HepG2 (cell line): ENCODE data around the gene C10orf67. TPM values are rescaled to one million over a fixed set of nuclear protein-coding genes. Genes with fewer than 3 reads are reported as not detected.

Experiments
- ELF3 ChIP-seq: IDR thresholded peaks from 2 replicates; pipeline ENCODE4 v1.6.1; 2016; ENCODE audit warnings: missing genetic modification reagents, missing compliant biosample characterization
- FOXP4 ChIP-seq: sonication (generic); formaldehyde crosslinking; IDR thresholded peaks from 2 replicates; pipeline ENCODE4 v1.4.0; 2020; ENCODE audit warnings: missing genetic modification reagents
- HMGXB3 ChIP-seq: sonication (generic); formaldehyde crosslinking; IDR thresholded peaks from 2 replicates; pipeline ENCODE4 v1.4.0; 2020; ENCODE audit warnings: missing genetic modification reagents, borderline replicate concordance
- SOX13 ChIP-seq, 3 experiments: fragments of 450-650 bp in 1 of 3; sonication (generic) in 1 of 3; formaldehyde crosslinking in 1 of 3; IDR thresholded peaks in 2 of 3; conservative IDR thresholded peaks in 1 of 3; 2 replicates each; pipeline versions ENCODE4 v1.5.0 to v1.6.1; 2016 to 2020; ENCODE audit warnings: antibody characterized with exemption in 1 of 3, mild to moderate bottlenecking in 1 of 3, missing compliant biosample characterization in 1 of 3, missing genetic modification reagents in 1 of 3, moderate library complexity in 1 of 3
- ZNF616 ChIP-seq: sonication (generic); formaldehyde crosslinking; IDR thresholded peaks from 2 replicates; pipeline ENCODE4 v1.5.0; 2020; ENCODE audit warnings: low read depth, mild to moderate bottlenecking, missing genetic modification reagents
- polyA plus RNA-seq, 8 experiments: library from polyadenylated mRNA; depleted of rRNA in 3 of 8; stranded (reverse) in 7 of 8; unstranded in 1 of 8; fragments of >200 nt; fragmentation: Illumina TruSeq in 4 of 8; extraction: Trizol in 4 of 8; gene quantifications; 2 replicates each; pipeline versions ENCODE4 v1.2.1 to v1.2.3, GENCODE V29; 2011 to 2016; ENCODE audit warnings: low read depth in 4 of 8, missing spikeins in 1 of 8, mixed read lengths in 1 of 8; ENCODE audit not compliant: insufficient read depth in 1 of 8
- total RNA-seq, 5 experiments: library from RNA; depleted of rRNA; stranded (reverse); fragments of >200 nt; fragmentation: Illumina TruSeq; extraction: Trizol; gene quantifications; 2 replicates each; pipeline ENCODE4 v1.2.3, GENCODE V29; 2016; ENCODE audit warnings: low read depth in 1 of 5
- TF ChIP-seq, protein P1 (sequence below): sonication (generic); formaldehyde crosslinking; IDR thresholded peaks from 2 replicates; pipeline ENCODE4 v1.4.0; 2020; ENCODE audit warnings: missing genetic modification reagents
- TF ChIP-seq, protein P2 (sequence below), 2 experiments: fragments of 450-650 bp in 1 of 2; sonication (generic) in 1 of 2; formaldehyde crosslinking in 1 of 2; IDR thresholded peaks; 2 replicates each; pipeline versions ENCODE4 v1.6.1 to v1.8.0; 2016 to 2022; ENCODE audit warnings: antibody characterized with exemption in 1 of 2, mild to moderate bottlenecking in 1 of 2, missing genetic modification reagents in 1 of 2

The C10orf67 gene
- total and polyA plus RNA-seq, 2 of the 13 experiments (the other 11 are each of a cell fraction or from before 2014, with no cell fraction given), result not detected

GRCh38 chr10:23345861-23346260, 1.3 kb upstream of the C10orf67 start (continued):
- TF ChIP-seq FOXP4 (CRISPR knock-in tag) (peak; percentile 51; the same call in 1 of the 2 replicates), ZNF616 (CRISPR knock-in tag) (no peak), HMGXB3 (CRISPR knock-in tag) (no peak), SOX13 (IDR thresholded peaks at IDR 0.05) (no peak), SOX13 (CRISPR knock-in tag; conservative IDR thresholded peaks at IDR 0.05 in 1 of 2, IDR thresholded peaks at IDR 0.05 in 1 of 2) (peak in 1 of 2 experiments; percentile 72; a peak in 2 of 4 replicates), ELF3 (CRISPR knock-in tag) (0 out of 2 replicates have a peak, but pooled peaks have one; percentile 26)
- TF ChIP-seq, protein P1, sequence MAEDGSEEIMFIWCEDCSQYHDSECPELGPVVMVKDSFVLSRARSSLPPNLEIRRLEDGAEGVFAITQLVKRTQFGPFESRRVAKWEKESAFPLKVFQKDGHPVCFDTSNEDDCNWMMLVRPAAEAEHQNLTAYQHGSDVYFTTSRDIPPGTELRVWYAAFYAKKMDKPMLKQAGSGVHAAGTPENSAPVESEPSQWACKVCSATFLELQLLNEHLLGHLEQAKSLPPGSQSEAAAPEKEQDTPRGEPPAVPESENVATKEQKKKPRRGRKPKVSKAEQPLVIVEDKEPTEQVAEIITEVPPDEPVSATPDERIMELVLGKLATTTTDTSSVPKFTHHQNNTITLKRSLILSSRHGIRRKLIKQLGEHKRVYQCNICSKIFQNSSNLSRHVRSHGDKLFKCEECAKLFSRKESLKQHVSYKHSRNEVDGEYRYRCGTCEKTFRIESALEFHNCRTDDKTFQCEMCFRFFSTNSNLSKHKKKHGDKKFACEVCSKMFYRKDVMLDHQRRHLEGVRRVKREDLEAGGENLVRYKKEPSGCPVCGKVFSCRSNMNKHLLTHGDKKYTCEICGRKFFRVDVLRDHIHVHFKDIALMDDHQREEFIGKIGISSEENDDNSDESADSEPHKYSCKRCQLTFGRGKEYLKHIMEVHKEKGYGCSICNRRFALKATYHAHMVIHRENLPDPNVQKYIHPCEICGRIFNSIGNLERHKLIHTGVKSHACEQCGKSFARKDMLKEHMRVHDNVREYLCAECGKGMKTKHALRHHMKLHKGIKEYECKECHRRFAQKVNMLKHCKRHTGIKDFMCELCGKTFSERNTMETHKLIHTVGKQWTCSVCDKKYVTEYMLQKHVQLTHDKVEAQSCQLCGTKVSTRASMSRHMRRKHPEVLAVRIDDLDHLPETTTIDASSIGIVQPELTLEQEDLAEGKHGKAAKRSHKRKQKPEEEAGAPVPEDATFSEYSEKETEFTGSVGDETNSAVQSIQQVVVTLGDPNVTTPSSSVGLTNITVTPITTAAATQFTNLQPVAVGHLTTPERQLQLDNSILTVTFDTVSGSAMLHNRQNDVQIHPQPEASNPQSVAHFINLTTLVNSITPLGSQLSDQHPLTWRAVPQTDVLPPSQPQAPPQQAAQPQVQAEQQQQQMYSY (CRISPR knock-in tag), result no peak
- TF ChIP-seq, protein P2, sequence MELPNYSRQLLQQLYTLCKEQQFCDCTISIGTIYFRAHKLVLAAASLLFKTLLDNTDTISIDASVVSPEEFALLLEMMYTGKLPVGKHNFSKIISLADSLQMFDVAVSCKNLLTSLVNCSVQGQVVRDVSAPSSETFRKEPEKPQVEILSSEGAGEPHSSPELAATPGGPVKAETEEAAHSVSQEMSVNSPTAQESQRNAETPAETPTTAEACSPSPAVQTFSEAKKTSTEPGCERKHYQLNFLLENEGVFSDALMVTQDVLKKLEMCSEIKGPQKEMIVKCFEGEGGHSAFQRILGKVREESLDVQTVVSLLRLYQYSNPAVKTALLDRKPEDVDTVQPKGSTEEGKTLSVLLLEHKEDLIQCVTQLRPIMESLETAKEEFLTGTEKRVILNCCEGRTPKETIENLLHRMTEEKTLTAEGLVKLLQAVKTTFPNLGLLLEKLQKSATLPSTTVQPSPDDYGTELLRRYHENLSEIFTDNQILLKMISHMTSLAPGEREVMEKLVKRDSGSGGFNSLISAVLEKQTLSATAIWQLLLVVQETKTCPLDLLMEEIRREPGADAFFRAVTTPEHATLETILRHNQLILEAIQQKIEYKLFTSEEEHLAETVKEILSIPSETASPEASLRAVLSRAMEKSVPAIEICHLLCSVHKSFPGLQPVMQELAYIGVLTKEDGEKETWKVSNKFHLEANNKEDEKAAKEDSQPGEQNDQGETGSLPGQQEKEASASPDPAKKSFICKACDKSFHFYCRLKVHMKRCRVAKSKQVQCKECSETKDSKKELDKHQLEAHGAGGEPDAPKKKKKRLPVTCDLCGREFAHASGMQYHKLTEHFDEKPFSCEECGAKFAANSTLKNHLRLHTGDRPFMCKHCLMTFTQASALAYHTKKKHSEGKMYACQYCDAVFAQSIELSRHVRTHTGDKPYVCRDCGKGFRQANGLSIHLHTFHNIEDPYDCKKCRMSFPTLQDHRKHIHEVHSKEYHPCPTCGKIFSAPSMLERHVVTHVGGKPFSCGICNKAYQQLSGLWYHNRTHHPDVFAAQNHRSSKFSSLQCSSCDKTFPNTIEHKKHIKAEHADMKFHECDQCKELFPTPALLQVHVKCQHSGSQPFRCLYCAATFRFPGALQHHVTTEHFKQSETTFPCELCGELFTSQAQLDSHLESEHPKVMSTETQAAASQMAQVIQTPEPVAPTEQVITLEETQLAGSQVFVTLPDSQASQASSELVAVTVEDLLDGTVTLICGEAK (IDR thresholded peaks at IDR 0.05), result no peak
- TF ChIP-seq, protein P2 (CRISPR knock-in tag; IDR thresholded peaks at IDR 0.05), result no peak
